HTR-8/SVneo (cell line): ENCODE data around the gene LTB4R2.
"Not testable (repeated sequence)": the region's sequence is repeated elsewhere in the genome, so short reads cannot be mapped to it uniquely, and the experiment has no call there.

Experiments
- DNase-seq: peaks from one replicate; pipeline ENCODE4 v3.0.0; 2011; ENCODE audit warnings: low spot score, mixed read lengths; ENCODE audit not compliant: insufficient read length
- FAIRE-seq: peaks from 2 replicates; lab custom pipeline; 2011; peaks lifted over from hg19 to GRCh38; lab: Jason Lieb, UNC

The LTB4R2 gene

GRCh38 chr14:24335461-24336171 is 25.7 kb downstream of the LTB4R2 start:
- no peak for FAIRE-seq
- peak; percentile 19 for DNase-seq

GRCh38 chr14:24337144-24337823 is 27.3 kb downstream of the LTB4R2 start:
- FAIRE-seq, result no peak

DNA sequence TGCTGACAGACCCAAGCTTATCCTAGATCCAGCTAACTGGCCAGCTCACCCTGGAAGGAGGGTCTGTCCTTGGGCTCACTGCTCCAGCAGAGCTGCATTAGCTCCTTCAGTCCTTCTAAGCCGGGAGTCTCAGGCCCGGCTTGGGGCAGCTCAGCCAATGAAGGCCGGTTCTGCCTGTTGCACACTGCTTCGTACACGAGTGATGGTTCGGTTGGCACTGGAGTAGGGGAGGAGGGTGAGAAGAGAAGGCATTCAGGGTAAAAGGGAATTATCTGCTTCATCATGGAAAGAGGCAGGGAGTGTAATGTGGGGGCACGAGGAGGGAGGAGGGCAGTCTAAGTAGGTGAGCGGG is 27.9 kb downstream of the LTB4R2 start:
- DNase-seq (no peak), FAIRE-seq (no peak)

More at GRCh38 chr14:24337144-24337823, 27.3 kb downstream of the LTB4R2 start:
- no peak for DNase-seq

DNA sequence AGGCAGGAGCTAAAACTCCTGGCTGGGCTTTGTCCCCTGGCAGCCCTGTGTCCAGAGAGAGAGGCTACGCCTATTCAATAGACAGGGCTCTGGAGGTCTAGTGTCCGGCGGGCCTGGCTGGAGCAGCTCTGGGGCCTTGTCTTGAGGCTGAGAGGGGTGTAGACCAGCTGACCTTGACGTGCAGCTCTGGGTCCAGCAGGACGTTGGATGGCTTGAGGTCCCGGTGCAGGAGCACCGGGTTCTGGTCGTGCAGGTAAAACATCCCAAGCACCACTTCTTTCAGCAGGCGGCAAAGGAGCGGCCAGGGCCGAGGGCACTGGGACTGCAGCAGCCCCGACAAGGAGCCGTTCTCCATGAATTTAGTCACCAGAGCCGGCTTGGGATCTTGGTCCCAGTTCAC is 28.9 kb downstream of the LTB4R2 start:
- DNase-seq (no peak), FAIRE-seq (no peak)

- no peak for DNase-seq
- FAIRE-seq, result no peak
Observed at GRCh38 chr14:24339284-24340151, 29.6 kb downstream of the LTB4R2 start, which contains the start of gene RIPK3. TSS of gene RIPK3 (minus strand) at chr14:24339991. CDS start at chr14:24339826, 165 bp downstream.

DNA sequence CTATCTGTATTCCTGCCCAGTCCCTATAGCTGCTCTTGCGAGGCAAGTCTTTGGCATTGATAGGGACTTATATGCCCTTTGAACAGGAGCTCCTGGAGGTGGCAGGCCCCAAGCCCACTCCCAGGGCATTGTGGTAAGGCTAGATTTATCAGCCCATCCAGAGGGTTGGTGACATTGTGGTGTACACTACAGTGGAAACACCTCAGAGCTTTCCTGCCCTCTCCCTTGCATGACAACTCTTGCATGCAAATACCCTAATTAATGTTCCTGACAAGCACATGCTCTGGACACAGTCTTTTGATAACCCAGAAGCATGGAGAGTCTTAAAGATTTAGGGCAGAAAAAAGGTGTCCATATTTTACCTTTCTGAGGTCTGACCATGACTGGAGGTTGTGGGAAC is 30.7 kb downstream of the LTB4R2 start:
- DNase-seq (no peak), FAIRE-seq (no peak)

DNA sequence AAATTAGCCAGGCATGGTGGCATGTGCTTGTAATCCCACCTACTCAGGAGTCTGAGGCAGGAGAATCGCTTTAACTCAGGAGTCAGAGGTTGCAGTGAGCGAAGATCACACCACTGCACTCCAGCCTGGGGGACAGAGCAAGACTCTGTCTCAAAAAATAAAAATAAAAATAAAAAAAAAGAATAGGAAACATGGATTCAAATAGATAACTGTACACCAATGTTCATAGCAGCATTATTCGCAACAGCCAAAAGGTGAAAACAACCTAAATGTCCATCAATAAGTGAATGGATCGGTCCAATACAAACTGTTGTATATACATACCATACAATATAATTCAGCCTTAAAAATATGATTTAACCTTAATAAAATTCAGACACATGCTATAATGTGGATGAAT is 32.9 kb downstream of the LTB4R2 start:
- FAIRE-seq (no peak), DNase-seq (no peak)

DNA sequence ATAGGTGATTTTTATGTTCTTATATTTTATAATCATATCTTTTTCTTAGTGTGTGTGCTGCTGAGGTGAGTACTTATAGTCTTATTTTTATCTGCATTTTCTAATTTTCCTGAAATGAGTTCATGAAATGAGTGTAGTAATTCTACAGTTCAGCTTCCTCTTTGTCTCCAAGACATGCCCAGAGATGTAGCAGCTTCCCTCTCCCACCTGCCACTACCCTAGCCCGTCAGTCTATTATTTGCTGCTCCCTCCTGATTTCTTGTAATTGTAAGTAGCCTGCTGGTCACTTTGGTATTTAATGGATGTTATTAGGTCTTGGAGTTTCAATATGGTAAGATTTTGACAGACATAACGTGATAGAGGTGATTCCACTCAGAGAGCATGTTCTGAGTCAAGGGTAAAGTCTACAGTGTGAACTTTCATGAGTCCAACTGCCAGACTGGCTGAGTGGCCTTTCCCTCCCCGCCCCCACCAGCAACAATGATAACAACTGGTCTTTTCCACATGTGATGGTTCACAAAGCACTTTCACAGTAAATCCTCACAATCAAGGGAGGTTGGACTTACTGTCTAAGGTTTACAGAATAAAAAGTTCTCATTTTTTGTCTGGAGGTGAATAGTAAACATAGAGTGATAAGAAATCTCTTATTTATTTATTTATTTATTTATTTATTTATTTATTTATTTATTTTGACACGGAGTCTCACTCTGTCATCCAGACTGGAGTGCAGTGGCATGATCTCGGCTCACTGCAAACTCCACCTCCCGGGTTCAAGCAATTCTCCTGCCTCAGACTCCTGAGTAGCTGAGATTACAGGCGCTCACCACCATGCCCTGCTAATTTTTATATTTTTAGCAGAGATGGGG is 34.1 kb downstream of the LTB4R2 start:
- no peak for FAIRE-seq
- no peak for DNase-seq

GRCh38 chr14:24347134-24347533 is 37.2 kb downstream of the LTB4R2 start:
- no peak for DNase-seq

DNA sequence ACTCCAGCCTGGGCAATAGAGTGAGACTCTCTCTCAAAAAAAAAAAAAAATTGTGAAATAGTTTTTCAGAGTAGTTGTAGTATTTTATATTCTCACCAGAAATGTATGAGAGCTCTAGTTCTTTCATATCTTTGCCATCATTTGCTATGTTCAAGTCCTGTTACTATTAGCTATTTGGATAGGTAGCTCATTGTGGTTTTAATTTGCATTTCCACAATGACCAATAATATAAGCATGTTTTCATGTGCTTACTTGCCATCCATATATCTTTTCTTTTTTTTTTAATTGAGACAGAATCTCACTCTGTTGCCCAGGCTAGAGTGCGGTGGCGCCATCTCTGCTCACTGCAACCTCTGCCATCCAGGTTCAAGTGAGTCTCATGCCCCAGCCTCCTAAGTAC is 38.2 kb downstream of the LTB4R2 start:
- DNase-seq (no peak), FAIRE-seq (no peak)

More at GRCh38 chr14:24347134-24347533, 37.2 kb downstream of the LTB4R2 start:
- FAIRE-seq, result no peak

- FAIRE-seq (no peak), DNase-seq (no peak)
Observed at GRCh38 chr14:24349742-24350141, 39.8 kb downstream of the LTB4R2 start.

DNA sequence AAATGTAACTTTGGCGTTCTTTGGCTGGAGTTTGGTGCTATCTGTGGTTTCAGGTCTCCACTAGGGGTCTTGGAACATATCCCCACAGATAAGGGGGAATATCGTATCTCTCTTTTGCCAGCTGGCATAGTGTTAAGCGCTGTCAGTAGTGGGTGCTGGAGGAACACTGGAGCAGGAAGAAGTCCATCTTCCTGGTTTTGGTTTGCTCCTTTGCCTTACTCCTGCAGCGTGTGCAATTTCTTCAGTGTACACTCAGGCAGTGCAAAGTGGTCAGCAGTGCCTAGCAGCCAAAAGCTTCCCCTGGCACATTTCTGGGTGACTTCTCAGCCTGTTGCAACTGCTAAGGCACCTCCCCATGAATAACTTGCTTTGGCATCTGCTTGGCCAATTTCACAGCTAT is 41.6 kb downstream of the LTB4R2 start:
- DNase-seq, result no peak
- FAIRE-seq, result no peak

GRCh38 chr14:24353559-24354481 is 43.9 kb downstream of the LTB4R2 start:
- no peak for DNase-seq
- FAIRE-seq, result no peak

DNA sequence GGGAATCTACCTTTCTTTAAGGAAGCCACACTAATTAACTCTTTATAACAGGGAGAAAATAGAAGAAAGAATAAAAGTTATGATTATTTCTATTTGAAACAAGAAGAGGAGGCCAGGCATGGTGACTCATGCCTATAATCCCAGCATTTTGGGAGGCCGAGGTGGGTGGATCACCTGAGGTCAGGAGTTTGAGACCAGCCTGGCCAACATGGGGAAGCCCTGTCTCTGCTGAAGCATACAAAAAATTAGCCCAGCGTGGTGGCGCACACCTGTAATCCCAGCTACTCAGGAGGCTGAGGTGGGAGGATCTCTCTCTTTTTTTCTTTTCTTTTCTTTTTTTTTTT is 44.5 kb downstream of the LTB4R2 start:
- not testable (repeated sequence) for DNase-seq, FAIRE-seq

GRCh38 chr14:24355009-24355408 is 45.1 kb downstream of the LTB4R2 start:
- FAIRE-seq (no peak), DNase-seq (no peak)

- no peak for DNase-seq
- FAIRE-seq, result no peak
Observed at GRCh38 chr14:24356208-24356607, 46.3 kb downstream of the LTB4R2 start.

- FAIRE-seq (no peak), DNase-seq (no peak)
Observed at GRCh38 chr14:24360281-24360680, 50.3 kb downstream of the LTB4R2 start.

- no peak for FAIRE-seq
- no peak for DNase-seq
Observed at GRCh38 chr14:24361326-24361725, 51.4 kb downstream of the LTB4R2 start.
